K562 (cell line): Measurements from ENCODE around the gene ITGA2B. TPM values are rescaled to one million over a fixed set of nuclear protein-coding genes. Genes with fewer than 3 reads are reported as not detected.

ENCODE experiments used
- BACH1 ChIP-seq: fragments of 200-800 bp; sonication (Bioruptor generic); IDR thresholded peaks from 2 replicates; pipeline ENCODE4 v1.6.1; 2016; ENCODE audit warnings: missing genetic modification characterization, missing compliant biosample characterization
- CCAR2 ChIP-seq: fragments of 200-400 bp; formaldehyde crosslinking; IDR thresholded peaks from 2 replicates; pipeline ENCODE4 v1.6.1; 2017; ENCODE audit warnings: mild to moderate bottlenecking, low read depth, low read length
- EWSR1 ChIP-seq: fragments of 450-650 bp; IDR thresholded peaks from 2 replicates; pipeline ENCODE4 v1.6.1; 2018; ENCODE audit warnings: borderline replicate concordance, mild to moderate bottlenecking, low read depth, moderate library complexity; ENCODE audit not compliant: partially characterized antibody
- GABPA ChIP-seq: fragments of 200-800 bp; sonication (Bioruptor generic); conservative IDR thresholded peaks from 2 replicates; pipeline ENCODE4 v1.6.1; 2016; ENCODE audit warnings: low read depth, missing genetic modification characterization, missing compliant biosample characterization
- GATAD2A ChIP-seq: fragments of 450-650 bp; IDR thresholded peaks from 2 replicates; pipeline ENCODE4 v1.6.1; 2017
- NFIC ChIP-seq: fragments of 450-650 bp; IDR thresholded peaks from 2 replicates; pipeline ENCODE4 v1.6.1; 2017; ENCODE audit warnings: mild to moderate bottlenecking, inconsistent platforms
- PPARD ChIP-seq: fragments of 250-450 bp; sonication (Bioruptor Pico); IDR thresholded peaks from 2 replicates; pipeline ENCODE4 v1.8.0; 2022; ENCODE audit warnings: inconsistent platforms, mild to moderate bottlenecking, moderate library complexity
- SRSF1 ChIP-seq: fragments of 200-400 bp; formaldehyde crosslinking; IDR thresholded peaks from 2 replicates; pipeline ENCODE4 v1.6.1; 2017; ENCODE audit warnings: mild to moderate bottlenecking, low read depth, low read length, moderate library complexity
- STAT5B ChIP-seq: fragments of 250-450 bp; sonication (Bioruptor Pico); IDR thresholded peaks from 2 replicates; pipeline ENCODE4 v1.8.0; 2021; ENCODE audit warnings: mild to moderate bottlenecking, inconsistent platforms
- ZBED1 ChIP-seq: IDR thresholded peaks from 2 replicates; pipeline ENCODE4 v1.6.1; 2014
- ZNF124 ChIP-seq: sonication (generic); formaldehyde crosslinking; IDR thresholded peaks from 2 replicates; pipeline ENCODE4 v1.8.1; 2022; ENCODE audit warnings: missing genetic modification reagents
- ZNF143 ChIP-seq: sonication (generic); formaldehyde crosslinking; IDR thresholded peaks from 2 replicates; pipeline ENCODE4 v1.9.0; 2022; ENCODE audit warnings: mild to moderate bottlenecking, missing genetic modification reagents
- polyA plus RNA-seq, 8 experiments: library from polyadenylated mRNA; depleted of rRNA in 4 of 8; stranded (reverse) in 5 of 8; unstranded in 3 of 8; fragments of >200 nt; fragmentation: Nextera tagmentation in 2 of 8; fragmentation: Illumina TruSeq in 1 of 8; extraction: Ambion mirVana in 2 of 8; extraction: Trizol in 1 of 8; gene quantifications; 2 replicates each; pipeline versions ENCODE4 v1.2.1 to v1.2.3, GENCODE V29; 2011 to 2014; ENCODE audit warnings: inconsistent platforms in 1 of 8, missing spikeins in 1 of 8
- total RNA-seq, 7 experiments: library from RNA; depleted of rRNA in 6 of 7; stranded (reverse); fragments of >200 nt in 6 of 7; fragmentation: Illumina TruSeq in 2 of 7; extraction: Trizol in 2 of 7; gene quantifications; 2 replicates each; pipeline versions ENCODE4 v1.2.1 to v1.2.3, GENCODE V29; 2011 to 2021; ENCODE audit warnings: low replicate concordance in 1 of 7
- TF ChIP-seq, protein P1 (sequence below): fragments of 450-650 bp; IDR thresholded peaks from 2 replicates; pipeline ENCODE4 v1.6.1; 2017; ENCODE audit warnings: antibody characterized with exemption
- TF ChIP-seq, protein P2 (sequence below), 3 experiments: IDR thresholded peaks in 2 of 3; conservative IDR thresholded peaks in 1 of 3; 2 replicates each; pipeline ENCODE4 v1.5.1; 2011 to 2012; ENCODE audit warnings: low read length in 3 of 3, mild to moderate bottlenecking in 3 of 3, control low read depth in 2 of 3, improper control_type of control experiment in 1 of 3, inconsistent platforms in 1 of 3, low read depth in 1 of 3, mixed read lengths in 1 of 3, moderate library complexity in 1 of 3; ENCODE audit not compliant: insufficient read depth in 2 of 3
- TF ChIP-seq, protein P3 (sequence below), 3 experiments: fragments of 200-800 bp in 1 of 3; sonication (Bioruptor generic) in 1 of 3; sonication (generic) in 1 of 3; formaldehyde crosslinking in 1 of 3; IDR thresholded peaks; 2 replicates each; pipeline versions ENCODE4 v1.6.1 to v1.8.0; 2016 to 2022; ENCODE audit warnings: mild to moderate bottlenecking in 2 of 3, missing compliant biosample characterization in 2 of 3, missing genetic modification characterization in 2 of 3, missing genetic modification reagents in 1 of 3
- TF ChIP-seq, protein P4 (sequence below): fragments of 150-350 bp; IDR thresholded peaks from 2 replicates; pipeline ENCODE4 v1.6.1; 2014; ENCODE audit warnings: low read depth, mild to moderate bottlenecking, low read length, borderline replicate concordance

The ITGA2B gene
- total and polyA plus RNA-seq, 9 of the 15 experiments (the other 6 are each of a cell fraction or from before 2014, with no cell fraction given) = 1.1 to 26.4 (median 5.6) TPM

DNA sequence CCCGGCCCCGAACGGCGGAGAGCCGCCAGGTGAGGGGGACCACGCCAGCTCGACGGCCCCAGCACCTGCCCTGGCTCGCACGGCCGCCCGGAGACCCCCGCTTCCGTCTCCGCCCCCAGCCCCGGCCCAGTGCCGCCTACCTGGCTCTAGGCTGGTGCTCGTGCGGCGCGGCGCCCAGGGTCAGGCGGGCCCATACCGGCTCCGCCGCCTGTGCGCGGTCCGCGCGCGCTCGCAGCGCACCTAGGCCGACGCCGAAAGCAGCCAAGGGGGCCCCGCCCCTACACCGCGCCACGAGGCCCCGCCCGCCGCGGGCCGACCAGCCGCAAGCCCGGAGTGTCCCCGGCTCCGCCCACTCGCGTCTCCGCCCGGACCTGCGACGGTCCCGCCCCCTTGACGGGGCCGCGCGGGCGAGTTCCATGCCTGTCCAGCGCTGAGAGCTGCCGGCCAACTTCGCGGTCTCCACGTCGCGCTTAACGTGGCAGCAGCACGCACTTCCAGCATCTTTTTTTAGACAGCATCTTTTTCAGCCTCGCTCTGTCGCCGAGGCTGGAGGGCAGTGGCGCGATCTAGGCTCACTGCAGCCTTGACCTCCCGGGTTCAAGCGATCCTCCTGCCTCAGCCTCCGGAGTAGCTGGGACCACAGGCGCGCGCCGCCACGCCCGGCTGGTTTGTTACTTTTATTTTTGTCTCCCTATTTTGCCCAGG is 64.7 kb downstream of the ITGA2B start, which contains the start of gene SLC25A39 (continued):
- TF ChIP-seq, protein P1, sequence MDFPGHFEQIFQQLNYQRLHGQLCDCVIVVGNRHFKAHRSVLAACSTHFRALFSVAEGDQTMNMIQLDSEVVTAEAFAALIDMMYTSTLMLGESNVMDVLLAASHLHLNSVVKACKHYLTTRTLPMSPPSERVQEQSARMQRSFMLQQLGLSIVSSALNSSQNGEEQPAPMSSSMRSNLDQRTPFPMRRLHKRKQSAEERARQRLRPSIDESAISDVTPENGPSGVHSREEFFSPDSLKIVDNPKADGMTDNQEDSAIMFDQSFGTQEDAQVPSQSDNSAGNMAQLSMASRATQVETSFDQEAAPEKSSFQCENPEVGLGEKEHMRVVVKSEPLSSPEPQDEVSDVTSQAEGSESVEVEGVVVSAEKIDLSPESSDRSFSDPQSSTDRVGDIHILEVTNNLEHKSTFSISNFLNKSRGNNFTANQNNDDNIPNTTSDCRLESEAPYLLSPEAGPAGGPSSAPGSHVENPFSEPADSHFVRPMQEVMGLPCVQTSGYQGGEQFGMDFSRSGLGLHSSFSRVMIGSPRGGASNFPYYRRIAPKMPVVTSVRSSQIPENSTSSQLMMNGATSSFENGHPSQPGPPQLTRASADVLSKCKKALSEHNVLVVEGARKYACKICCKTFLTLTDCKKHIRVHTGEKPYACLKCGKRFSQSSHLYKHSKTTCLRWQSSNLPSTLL = no peak
- TF ChIP-seq, protein P2, sequence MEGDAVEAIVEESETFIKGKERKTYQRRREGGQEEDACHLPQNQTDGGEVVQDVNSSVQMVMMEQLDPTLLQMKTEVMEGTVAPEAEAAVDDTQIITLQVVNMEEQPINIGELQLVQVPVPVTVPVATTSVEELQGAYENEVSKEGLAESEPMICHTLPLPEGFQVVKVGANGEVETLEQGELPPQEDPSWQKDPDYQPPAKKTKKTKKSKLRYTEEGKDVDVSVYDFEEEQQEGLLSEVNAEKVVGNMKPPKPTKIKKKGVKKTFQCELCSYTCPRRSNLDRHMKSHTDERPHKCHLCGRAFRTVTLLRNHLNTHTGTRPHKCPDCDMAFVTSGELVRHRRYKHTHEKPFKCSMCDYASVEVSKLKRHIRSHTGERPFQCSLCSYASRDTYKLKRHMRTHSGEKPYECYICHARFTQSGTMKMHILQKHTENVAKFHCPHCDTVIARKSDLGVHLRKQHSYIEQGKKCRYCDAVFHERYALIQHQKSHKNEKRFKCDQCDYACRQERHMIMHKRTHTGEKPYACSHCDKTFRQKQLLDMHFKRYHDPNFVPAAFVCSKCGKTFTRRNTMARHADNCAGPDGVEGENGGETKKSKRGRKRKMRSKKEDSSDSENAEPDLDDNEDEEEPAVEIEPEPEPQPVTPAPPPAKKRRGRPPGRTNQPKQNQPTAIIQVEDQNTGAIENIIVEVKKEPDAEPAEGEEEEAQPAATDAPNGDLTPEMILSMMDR (IDR thresholded peaks at IDR 0.05 in 2 of 3, conservative IDR thresholded peaks at IDR 0.05 in 1 of 3; ENCODE audit: insufficient read depth in 2 of 3, low read depth in 1 of 3, low read length in 3 of 3) = no peak
- TF ChIP-seq SRSF1 (0 out of 2 replicates have a peak, but pooled peaks have one; percentile 7), GATAD2A (no peak), CCAR2 (no peak), BACH1 (tag) (no peak), ZNF143 (CRISPR knock-in tag) (no peak; the same call in 1 of the 2 replicates), NFIC (peak; percentile 20; the same call in 1 of the 2 replicates), ZBED1 (0 out of 2 replicates have a peak, but pooled peaks have one; percentile 32), PPARD (CRISPR knock-in tag) (no peak), STAT5B (CRISPR knock-in tag) (no peak), EWSR1 (no peak), GABPA (0 out of 2 replicates have a peak, but pooled peaks have one; percentile 23), ZNF124 (CRISPR knock-in tag) (no peak)
- TF ChIP-seq, protein P3, sequence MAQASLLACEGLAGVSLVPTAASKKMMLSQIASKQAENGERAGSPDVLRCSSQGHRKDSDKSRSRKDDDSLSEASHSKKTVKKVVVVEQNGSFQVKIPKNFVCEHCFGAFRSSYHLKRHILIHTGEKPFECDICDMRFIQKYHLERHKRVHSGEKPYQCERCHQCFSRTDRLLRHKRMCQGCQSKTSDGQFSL (CRISPR knock-in tag; IDR thresholded peaks at IDR 0.05) = peak; percentile 55; the same call in 1 of the 2 replicates
- TF ChIP-seq, protein P3 (tag; IDR thresholded peaks at IDR 0.05) = no peak
- TF ChIP-seq, protein P4, sequence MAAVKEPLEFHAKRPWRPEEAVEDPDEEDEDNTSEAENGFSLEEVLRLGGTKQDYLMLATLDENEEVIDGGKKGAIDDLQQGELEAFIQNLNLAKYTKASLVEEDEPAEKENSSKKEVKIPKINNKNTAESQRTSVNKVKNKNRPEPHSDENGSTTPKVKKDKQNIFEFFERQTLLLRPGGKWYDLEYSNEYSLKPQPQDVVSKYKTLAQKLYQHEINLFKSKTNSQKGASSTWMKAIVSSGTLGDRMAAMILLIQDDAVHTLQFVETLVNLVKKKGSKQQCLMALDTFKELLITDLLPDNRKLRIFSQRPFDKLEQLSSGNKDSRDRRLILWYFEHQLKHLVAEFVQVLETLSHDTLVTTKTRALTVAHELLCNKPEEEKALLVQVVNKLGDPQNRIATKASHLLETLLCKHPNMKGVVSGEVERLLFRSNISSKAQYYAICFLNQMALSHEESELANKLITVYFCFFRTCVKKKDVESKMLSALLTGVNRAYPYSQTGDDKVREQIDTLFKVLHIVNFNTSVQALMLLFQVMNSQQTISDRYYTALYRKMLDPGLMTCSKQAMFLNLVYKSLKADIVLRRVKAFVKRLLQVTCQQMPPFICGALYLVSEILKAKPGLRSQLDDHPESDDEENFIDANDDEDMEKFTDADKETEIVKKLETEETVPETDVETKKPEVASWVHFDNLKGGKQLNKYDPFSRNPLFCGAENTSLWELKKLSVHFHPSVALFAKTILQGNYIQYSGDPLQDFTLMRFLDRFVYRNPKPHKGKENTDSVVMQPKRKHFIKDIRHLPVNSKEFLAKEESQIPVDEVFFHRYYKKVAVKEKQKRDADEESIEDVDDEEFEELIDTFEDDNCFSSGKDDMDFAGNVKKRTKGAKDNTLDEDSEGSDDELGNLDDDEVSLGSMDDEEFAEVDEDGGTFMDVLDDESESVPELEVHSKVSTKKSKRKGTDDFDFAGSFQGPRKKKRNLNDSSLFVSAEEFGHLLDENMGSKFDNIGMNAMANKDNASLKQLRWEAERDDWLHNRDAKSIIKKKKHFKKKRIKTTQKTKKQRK = no peak
